ENCODE data around the gene NAA35. TPM values are rescaled to one million over a fixed set of nuclear protein-coding genes. Genes with fewer than 3 reads are reported as not detected.

Gene NAA35
- total and polyA plus RNA-seq, 2 experiments from 2014 or later, result 19.7 to 22.0 TPM

GRCh38 chr9:85941966-85942912 lies 1.3 kb downstream of the NAA35 start:
- H2AFZ ChIP-seq, result peak overlapping the region; percentile 91
- H3K4me1 ChIP-seq (ENCODE audit: insufficient read depth), result peaks cover 18% of the 10 kb centered on the region
- H3K9me3 ChIP-seq (ENCODE audit: low read depth), result no peaks in the 10 kb centered on the region
- H3K79me2 ChIP-seq (ENCODE audit: insufficient read depth), result peaks cover 62% of the 10 kb centered on the region
- no peaks in the 10 kb centered on the region for H4K20me1 ChIP-seq (ENCODE audit: insufficient read depth)
- peak overlapping the region; percentile 95 for H3K4me3 ChIP-seq
- H3K9me2 ChIP-seq (ENCODE audit: insufficient read depth), result no peaks in the 10 kb centered on the region
- peak; percentile 51 for DNase-seq
- no peaks in the 10 kb centered on the region for H3K27me3 ChIP-seq (replicated peaks; ENCODE audit: insufficient read depth)
- peak overlapping the region; percentile 67 for H3K27ac ChIP-seq
- H3F3A ChIP-seq (ENCODE audit: insufficient read depth), result no peaks in the 10 kb centered on the region
- H3K9ac ChIP-seq, result peak overlapping the region; percentile 92
- WGBS, 2 experiments (ENCODE audit: low coverage in 1 of 2, low lambda C conversion rate in 2 of 2, missing lambda C conversion rate in 2 of 2), result 34 to 41% methylated on average over 8 of the region's 8 CpGs
- peak overlapping the region; percentile 96 for H3K4me2 ChIP-seq (ENCODE audit: unreplicated experiment)
- H3K36me3 ChIP-seq (ENCODE audit: low read depth), result peaks cover 34% of the 10 kb centered on the region
- in situ Hi-C loops (cut with MboI), result no loop called here
- TF ChIP-seq EZH2phosphoT487 (IDR thresholded peaks at IDR 0.05; ENCODE audit: insufficient read depth, low read depth) (no peak), EZH2 (IDR thresholded peaks at IDR 0.05; ENCODE audit: insufficient read depth, poor library complexity, severe bottlenecking) (no peak)

- H3F3A ChIP-seq (ENCODE audit: insufficient read depth), result no peaks in the 10 kb centered on the region
- peaks cover 70% of the 10 kb centered on the region for H3K79me2 ChIP-seq (ENCODE audit: insufficient read depth)
- peak overlapping the region; percentile 96 for H3K4me2 ChIP-seq (ENCODE audit: unreplicated experiment)
- no peak overlapping the region for H2AFZ ChIP-seq
- no peak overlapping the region for H3K27ac ChIP-seq
- H3K9me3 ChIP-seq (ENCODE audit: low read depth), result no peaks in the 10 kb centered on the region
- DNase-seq, result no peak
- no peaks in the 10 kb centered on the region for H3K27me3 ChIP-seq (replicated peaks; ENCODE audit: insufficient read depth)
- peak overlapping the region; percentile 95 for H3K4me3 ChIP-seq
- H3K36me3 ChIP-seq (ENCODE audit: low read depth), result peaks cover 39% of the 10 kb centered on the region
- H3K9ac ChIP-seq, result peak overlapping the region; percentile 92
- H3K4me1 ChIP-seq (ENCODE audit: insufficient read depth), result peaks cover 18% of the 10 kb centered on the region
- TF ChIP-seq EZH2 (IDR thresholded peaks at IDR 0.05; ENCODE audit: insufficient read depth, poor library complexity, severe bottlenecking), result no peak
- no peaks in the 10 kb centered on the region for H3K9me2 ChIP-seq (ENCODE audit: insufficient read depth)
- in situ Hi-C loops (cut with MboI), result no loop called here
- no peaks in the 10 kb centered on the region for H4K20me1 ChIP-seq (ENCODE audit: insufficient read depth)
- WGBS, 2 experiments (ENCODE audit: low coverage in 1 of 2, low lambda C conversion rate in 2 of 2, missing lambda C conversion rate in 2 of 2), result 68 to 72% methylated on average over 3 of the region's 3 CpGs
Measured at GRCh38 chr9:85942913-85943709, 2.2 kb downstream of the NAA35 start.

GRCh38 chr9:85943757-85944430 lies 2.9 kb downstream of the NAA35 start:
- H3K9me2 ChIP-seq (ENCODE audit: insufficient read depth), result no peaks in the 10 kb centered on the region
- H3K36me3 ChIP-seq (ENCODE audit: low read depth), result peaks cover 42% of the 10 kb centered on the region
- peak overlapping the region; percentile 96 for H3K4me2 ChIP-seq (ENCODE audit: unreplicated experiment)
- 0 out of 2 replicates have a peak overlapping the region, but pooled peaks have one; percentile 92 for H3K9ac ChIP-seq
- H3K79me2 ChIP-seq (ENCODE audit: insufficient read depth), result peaks cover 78% of the 10 kb centered on the region
- no peaks in the 10 kb centered on the region for H3F3A ChIP-seq (ENCODE audit: insufficient read depth)
- WGBS, 2 experiments (ENCODE audit: low coverage in 1 of 2, low lambda C conversion rate in 2 of 2, missing lambda C conversion rate in 2 of 2), result 98 to 100% methylated on average over 1 of the region's 1 CpG
- H3K27me3 ChIP-seq (replicated peaks; ENCODE audit: insufficient read depth), result no peaks in the 10 kb centered on the region
- H4K20me1 ChIP-seq (ENCODE audit: insufficient read depth), result no peaks in the 10 kb centered on the region
- H3K4me1 ChIP-seq (ENCODE audit: insufficient read depth), result peaks cover 18% of the 10 kb centered on the region
- in situ Hi-C loops (cut with MboI), result no loop called here
- DNase-seq, result no peak
- no peak overlapping the region for H3K4me3 ChIP-seq
- TF ChIP-seq EZH2phosphoT487 (IDR thresholded peaks at IDR 0.05; ENCODE audit: insufficient read depth, low read depth) (no peak), EZH2 (IDR thresholded peaks at IDR 0.05; ENCODE audit: insufficient read depth, poor library complexity, severe bottlenecking) (no peak)
- H3K27ac ChIP-seq, result no peak overlapping the region
- H2AFZ ChIP-seq, result no peak overlapping the region
- H3K9me3 ChIP-seq (ENCODE audit: low read depth), result no peaks in the 10 kb centered on the region

- no peaks in the 10 kb centered on the region for H3K9me2 ChIP-seq (ENCODE audit: insufficient read depth)
- in situ Hi-C loops (cut with MboI), result no loop called here
- H3K9ac ChIP-seq, result no peak overlapping the region
- no peaks in the 10 kb centered on the region for H3F3A ChIP-seq (ENCODE audit: insufficient read depth)
- no peaks in the 10 kb centered on the region for H4K20me1 ChIP-seq (ENCODE audit: insufficient read depth)
- no peak overlapping the region for H3K4me3 ChIP-seq
- TF ChIP-seq EZH2 (IDR thresholded peaks at IDR 0.05; ENCODE audit: insufficient read depth, poor library complexity, severe bottlenecking) (no peak), EZH2phosphoT487 (IDR thresholded peaks at IDR 0.05; ENCODE audit: insufficient read depth, low read depth) (no peak)
- H3K36me3 ChIP-seq (ENCODE audit: low read depth), result peaks cover 42% of the 10 kb centered on the region
- H3K79me2 ChIP-seq (ENCODE audit: insufficient read depth), result peaks cover 86% of the 10 kb centered on the region
- no peak overlapping the region for H3K4me2 ChIP-seq (ENCODE audit: unreplicated experiment)
- H3K27me3 ChIP-seq (replicated peaks; ENCODE audit: insufficient read depth), result no peaks in the 10 kb centered on the region
- no peaks in the 10 kb centered on the region for H3K9me3 ChIP-seq (ENCODE audit: low read depth)
- 73 to 82% methylated on average over 2 of the region's 2 CpGs for WGBS, 2 experiments (ENCODE audit: low coverage in 1 of 2, low lambda C conversion rate in 2 of 2, missing lambda C conversion rate in 2 of 2)
- H3K27ac ChIP-seq, result no peak overlapping the region
- H3K4me1 ChIP-seq (ENCODE audit: insufficient read depth), result peaks cover 18% of the 10 kb centered on the region
- no peak for DNase-seq
- H2AFZ ChIP-seq, result no peak overlapping the region
Measured at GRCh38 chr9:85944672-85945071, 3.7 kb downstream of the NAA35 start.

Data from GM23248 (cell line).